Activated CD4-positive, alpha-beta memory T cell treated with anti-CD3 and anti-CD28 coated beads, Interleukin-2, amount 10 ng/mL, durations not matched to agents 7 days and 5 days (primary cell): ENCODE measurements around the gene BSPRY. TPM values are rescaled to one million over a fixed set of nuclear protein-coding genes. Genes with fewer than 3 reads are reported as not detected.

Source experiments
- CTCF ChIA-PET: fragments of 350-600 bp; sonication (Branson Sonifier 250); formaldehyde crosslinking; loops from one replicate; lab custom pipeline; 2021; ENCODE audit warnings: antibody characterized with exemption, inconsistent platforms; lab: Charles Lee
- POLR2A ChIA-PET: fragments of 350-600 bp; sonication (Branson Sonifier 250); formaldehyde crosslinking; loops from one replicate; lab custom pipeline; 2021; ENCODE audit warnings: antibody characterized with exemption; lab: Charles Lee
- DNase-seq: peaks from one replicate; pipeline ENCODE4 v3.0.0-alpha.2; 2020
- H3K27ac Mint-ChIP-seq: one replicate; pipeline ENCODE4 v1.8.0; 2021; ENCODE audit warnings: mild to moderate bottlenecking, mixed read lengths
- H3K27me3 Mint-ChIP-seq: one replicate; pipeline ENCODE4 v1.8.0; 2021; ENCODE audit warnings: mixed read lengths
- H3K36me3 Mint-ChIP-seq: one replicate; pipeline ENCODE4 v1.8.0; 2021; ENCODE audit warnings: low read depth, mixed read lengths
- H3K4me1 Mint-ChIP-seq: one replicate; pipeline ENCODE4 v1.8.0; 2021; ENCODE audit warnings: mixed read lengths
- H3K4me3 Mint-ChIP-seq: one replicate; pipeline ENCODE4 v1.8.0; 2021; ENCODE audit warnings: mild to moderate bottlenecking, mixed read lengths
- H3K9me3 Mint-ChIP-seq: one replicate; pipeline ENCODE4 v1.8.0; 2021; ENCODE audit warnings: mixed read lengths
- total RNA-seq, 2 experiments: library from RNA; stranded (reverse); gene quantifications; one replicate each; pipeline ENCODE4 v1.2.3, GENCODE V29; 2021

Gene BSPRY
- total RNA-seq = 1 to 10 TPM; 7.1 to 7.3 TPM

DNA sequence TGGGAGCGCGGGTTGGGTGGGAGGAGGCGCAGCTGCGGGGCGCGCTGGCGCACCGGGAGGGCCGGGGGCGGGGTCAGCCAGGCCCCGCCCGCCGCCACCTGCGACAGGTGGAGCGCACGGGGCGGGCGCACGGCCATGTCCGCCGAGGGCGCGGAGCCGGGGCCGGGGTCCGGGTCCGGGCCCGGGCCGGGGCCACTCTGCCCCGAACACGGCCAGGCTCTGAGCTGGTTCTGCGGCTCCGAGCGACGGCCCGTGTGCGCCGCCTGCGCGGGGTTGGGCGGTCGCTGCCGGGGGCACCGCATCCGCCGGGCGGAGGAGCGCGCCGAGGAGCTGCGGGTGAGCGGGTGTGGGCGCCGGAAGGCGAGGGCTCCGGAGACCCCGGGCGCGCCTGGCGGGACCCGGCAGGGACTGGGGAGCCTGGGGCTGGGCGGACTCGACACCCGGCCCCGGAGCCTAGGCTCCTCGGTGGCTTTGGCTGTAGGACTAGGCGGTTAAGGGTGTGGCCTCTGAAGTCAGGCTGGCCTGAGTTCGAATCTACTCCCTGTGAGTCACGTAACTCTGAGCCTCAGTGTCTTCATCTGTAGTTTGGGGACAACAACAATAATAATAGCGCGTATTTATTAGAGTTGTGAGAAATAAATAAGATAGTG is at the start of gene BSPRY:
Gene BSPRY (plus strand): TSS at position 97 of the 650 bp plus-strand sequence. CDS start 39 bp downstream, at position 136.
- DNase-seq = peak; percentile 53
- peak within 1 kb of the TSS; percentile 82 for H3K4me3 Mint-ChIP-seq
- H3K27me3 Mint-ChIP-seq = peaks cover 11% of the 10 kb centered on the region
- H3K36me3 Mint-ChIP-seq = peaks cover 3% of the 10 kb centered on the region
- POLR2A ChIA-PET = interaction anchor here (0.7 to 4.0 kb wide), 16 partner anchors 9 to 232 kb away, joined by 3 to 40 read pairs (median 5); partner anchors contain the start of genes ALAD, C9orf43, CDC26 and FKBP15
- no peaks in the 10 kb centered on the region for H3K9me3 Mint-ChIP-seq
- CTCF ChIA-PET = interaction anchor here (0.5 to 5.9 kb wide), 7 partner anchors 10 to 76 kb away, joined by 3 to 42 read pairs (median 5); partner anchors contain the start of genes ALAD, CDC26, POLE3 and PRPF4
- H3K4me1 Mint-ChIP-seq = peaks cover 52% of the 10 kb centered on the region
- peak within 1 kb of the TSS; percentile 63 for H3K27ac Mint-ChIP-seq

DNA sequence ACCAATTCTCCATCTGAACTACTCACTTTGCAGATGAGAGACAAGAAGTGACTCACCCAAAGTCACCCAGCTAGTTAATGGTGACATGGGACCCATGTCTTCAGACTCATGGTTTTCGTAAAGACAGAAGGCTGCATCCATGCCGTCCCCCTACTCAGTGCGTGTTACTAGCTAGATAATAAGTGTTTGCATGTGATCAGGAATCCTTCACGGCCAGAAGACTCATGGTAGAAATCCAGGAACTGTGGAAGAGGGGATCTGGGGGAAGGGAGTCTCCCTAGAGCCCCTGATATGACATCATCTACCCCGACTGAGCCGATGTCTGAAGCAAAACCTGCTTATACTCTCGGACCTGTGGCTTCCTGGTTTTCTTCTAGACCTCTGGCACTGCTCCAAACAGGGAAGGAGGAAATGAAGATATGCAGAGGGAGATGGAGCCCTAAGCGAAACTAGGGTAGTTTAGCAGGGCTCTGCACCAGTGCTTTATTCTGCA is 49.5 kb upstream of the BSPRY start:
- Mint-ChIP-seq H3K27me3 (peaks cover 24% of the 10 kb centered on the region), H3K4me1 (no peaks in the 10 kb centered on the region), H3K36me3 (no peaks in the 10 kb centered on the region), H3K27ac (no peak overlapping the region), H3K4me3 (no peak overlapping the region), H3K9me3 (no peaks in the 10 kb centered on the region)
- no peak for DNase-seq
- ChIA-PET POLR2A (no interaction called here), CTCF (no interaction called here)

DNA sequence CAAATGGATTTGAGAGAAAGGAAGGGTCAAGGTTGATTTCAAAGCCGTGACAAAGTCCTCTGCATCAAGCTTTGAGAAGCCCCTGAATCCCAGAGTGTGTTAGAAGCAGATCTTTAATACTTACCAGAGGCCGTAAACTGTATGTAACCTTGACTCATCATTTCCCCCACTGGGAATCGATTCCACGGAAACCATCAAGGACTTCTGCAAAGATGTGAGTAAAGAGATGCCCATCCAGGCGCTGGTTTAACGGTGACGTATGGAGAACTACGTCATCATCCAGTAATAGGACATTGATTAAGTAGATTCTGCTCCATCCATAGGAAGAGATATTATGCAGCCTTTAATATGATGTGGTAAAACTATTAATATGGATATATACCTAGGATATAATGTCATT is 47.8 kb upstream of the BSPRY start:
- Mint-ChIP-seq H3K27me3 (peaks cover 29% of the 10 kb centered on the region), H3K27ac (no peak overlapping the region), H3K36me3 (no peaks in the 10 kb centered on the region), H3K4me1 (no peaks in the 10 kb centered on the region), H3K9me3 (no peaks in the 10 kb centered on the region), H3K4me3 (no peak overlapping the region)
- CTCF ChIA-PET = no interaction called here
- no peak for DNase-seq
- POLR2A ChIA-PET = no interaction called here

DNA sequence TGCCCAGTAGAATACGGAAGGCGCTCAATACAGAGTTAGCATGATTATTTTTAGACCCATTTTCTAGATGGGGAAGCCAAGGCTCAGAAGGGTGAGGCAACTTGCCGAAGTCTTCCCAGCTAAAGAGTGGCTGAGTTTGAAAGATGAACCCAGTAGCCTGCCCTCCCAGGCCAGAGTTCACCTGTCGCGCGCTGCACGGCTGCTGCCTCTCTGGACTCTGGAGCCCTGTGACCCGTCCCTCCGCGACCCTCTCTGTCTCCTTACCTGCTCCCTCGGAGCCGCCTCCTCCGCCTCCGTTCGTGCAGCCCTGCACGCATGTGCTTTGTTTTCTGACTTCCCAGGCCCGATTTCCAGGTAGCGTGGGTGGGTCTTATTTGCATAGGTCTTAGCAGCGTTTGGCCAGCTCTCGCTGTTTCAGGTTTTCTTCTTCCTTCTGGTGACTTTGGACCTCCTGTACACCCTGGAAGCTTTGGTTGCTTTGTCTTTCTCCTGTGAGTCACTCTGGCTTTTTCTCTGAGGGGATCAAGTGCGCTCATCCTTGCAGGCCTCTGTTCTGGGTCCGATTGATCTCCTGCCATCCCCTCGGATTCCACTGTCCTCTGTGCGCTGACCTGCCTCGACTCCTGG is 46.4 kb upstream of the BSPRY start, which contains the start of gene RNF183:
Gene RNF183 (minus strand): TSS at position 585 of the 627 bp plus-strand sequence. CDS start 5,192 bp downstream, outside the sequence.
- no peaks in the 10 kb centered on the region for H3K9me3 Mint-ChIP-seq
- CTCF ChIA-PET = no interaction called here
- H3K4me3 Mint-ChIP-seq = no peak within 1 kb of the TSS
- POLR2A ChIA-PET = no interaction called here
- no peak for DNase-seq
- peaks cover 32% of the 10 kb centered on the region for H3K27me3 Mint-ChIP-seq
- no peaks in the 10 kb centered on the region for H3K36me3 Mint-ChIP-seq
- no peaks in the 10 kb centered on the region for H3K4me1 Mint-ChIP-seq
- H3K27ac Mint-ChIP-seq = no peak within 1 kb of the TSS

DNA sequence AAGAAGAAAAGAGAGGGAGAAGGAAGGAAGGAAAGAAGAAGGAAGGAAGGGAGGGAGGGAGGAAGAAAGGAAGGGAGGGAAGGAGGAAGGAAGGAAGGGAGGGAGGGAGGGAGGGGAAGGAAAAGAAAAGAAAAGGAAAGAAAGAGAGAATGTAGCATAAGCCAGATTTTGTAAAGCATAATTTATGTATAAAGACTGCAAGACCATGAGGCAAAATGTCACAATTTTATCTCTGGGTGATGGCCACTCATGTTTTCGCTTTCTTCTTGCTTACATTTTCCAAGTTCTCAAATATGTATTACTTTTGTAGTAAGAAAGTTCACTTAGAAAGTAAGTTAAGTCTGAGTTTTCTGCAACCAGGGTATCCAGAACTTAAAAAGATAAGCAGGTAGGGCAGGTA is 42.8 kb upstream of the BSPRY start:
- Mint-ChIP-seq H3K27me3 (peaks cover 17% of the 10 kb centered on the region), H3K4me3 (no peak overlapping the region), H3K27ac (no peak overlapping the region), H3K9me3 (no peaks in the 10 kb centered on the region), H3K36me3 (no peaks in the 10 kb centered on the region), H3K4me1 (no peaks in the 10 kb centered on the region)
- no peak for DNase-seq
- POLR2A ChIA-PET = no interaction called here
- CTCF ChIA-PET = no interaction called here

DNA sequence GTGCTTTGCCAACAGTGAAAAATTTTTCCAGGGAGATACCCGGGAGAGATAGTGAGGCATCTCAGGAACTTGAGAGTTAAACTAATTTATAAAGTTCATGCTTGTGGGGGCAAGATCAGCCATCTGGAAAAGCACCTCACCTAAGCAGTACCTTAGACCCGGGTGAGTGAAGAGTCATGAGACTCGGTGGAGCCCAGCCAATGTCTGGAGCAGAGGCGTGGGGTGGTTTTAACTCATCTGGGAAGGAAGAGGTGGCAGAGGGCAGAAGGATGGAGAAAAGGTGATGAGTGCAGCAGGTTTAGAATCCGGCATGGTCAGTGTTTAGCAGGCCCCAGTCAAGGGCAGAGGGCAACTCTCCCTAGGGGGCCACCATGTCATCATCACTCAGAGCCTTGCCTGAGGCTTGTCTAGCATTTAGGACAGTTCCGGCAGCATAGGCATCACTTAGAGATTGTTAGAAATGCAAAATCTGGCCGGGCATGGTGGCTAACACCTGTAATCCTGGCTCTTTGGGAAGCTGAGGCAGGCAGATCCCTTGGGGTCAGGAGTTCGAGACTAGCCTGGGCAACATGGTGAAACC is 41.9 kb upstream of the BSPRY start:
- Mint-ChIP-seq H3K36me3 (no peaks in the 10 kb centered on the region), H3K27me3 (peaks cover 13% of the 10 kb centered on the region), H3K4me3 (no peak overlapping the region), H3K27ac (no peak overlapping the region), H3K4me1 (no peaks in the 10 kb centered on the region), H3K9me3 (no peaks in the 10 kb centered on the region)
- no peak for DNase-seq
- ChIA-PET POLR2A (no interaction called here), CTCF (interaction anchor here (0.7 kb wide), 2 partner anchors 44 to 122 kb away, joined by 3 to 4 read pairs; no protein-coding TSS in a partner anchor)

DNA sequence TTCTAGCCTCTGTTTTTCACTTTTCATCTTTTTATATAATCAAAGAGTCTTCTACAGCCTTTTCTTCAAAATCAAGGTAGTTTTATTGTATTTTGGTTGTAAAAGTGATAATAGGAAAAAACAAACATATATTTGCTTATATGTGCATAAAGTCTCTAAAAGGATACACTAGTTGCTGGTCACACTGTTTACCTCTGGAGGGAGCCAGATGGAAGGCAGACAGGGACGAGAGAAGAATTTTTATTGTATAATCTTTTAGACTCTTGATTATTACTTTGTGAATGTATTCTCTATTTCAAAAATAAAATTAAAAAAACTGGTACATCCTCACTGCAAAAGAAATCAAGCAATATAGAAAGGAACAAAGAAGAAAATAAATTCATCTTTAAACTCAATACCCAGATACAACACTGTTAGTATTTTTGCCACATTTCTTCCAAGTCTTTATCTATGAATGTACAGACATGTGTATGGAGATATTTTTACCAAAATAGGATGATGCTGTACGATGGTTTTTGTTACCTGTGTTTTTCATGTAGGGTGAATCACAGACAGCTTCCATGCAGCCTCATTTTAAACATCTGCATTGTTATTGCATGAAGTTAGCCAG is 40.0 kb upstream of the BSPRY start:
- Mint-ChIP-seq H3K9me3 (no peaks in the 10 kb centered on the region), H3K27ac (no peak overlapping the region), H3K36me3 (no peaks in the 10 kb centered on the region), H3K27me3 (peaks cover 8% of the 10 kb centered on the region), H3K4me3 (no peak overlapping the region), H3K4me1 (no peaks in the 10 kb centered on the region)
- peak; percentile 29 for DNase-seq
- ChIA-PET POLR2A (interaction anchor here (1.1 kb wide), 1 partner anchor 101 kb away, joined by 3 read pairs; the partner anchor contains the start of gene POLE3), CTCF (interaction anchor here (0.9 to 3.3 kb wide), 12 partner anchors 12 to 349 kb away, joined by 3 to 9 read pairs (median 4); partner anchors contain the start of genes ALAD, C9orf43, CDC26 and POLE3)

DNA sequence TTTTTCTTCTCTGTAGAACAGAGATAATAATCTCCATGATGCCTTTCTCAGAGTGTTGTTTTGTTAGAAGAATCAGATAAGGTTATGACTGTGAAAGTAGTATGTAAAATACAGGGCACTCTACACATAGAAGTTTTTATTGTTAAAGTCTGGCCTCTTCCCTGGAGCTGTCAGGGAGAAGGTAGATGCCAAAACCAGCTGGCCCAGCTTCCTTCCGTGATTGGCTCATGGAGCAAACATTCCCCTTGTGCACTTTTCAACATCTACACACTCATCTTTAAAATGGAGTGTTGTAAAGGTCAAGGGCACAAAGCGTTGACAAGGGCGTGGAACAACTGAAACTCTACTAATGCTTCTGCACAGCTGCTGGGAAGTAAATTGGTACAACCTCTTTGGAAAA is 38.8 kb upstream of the BSPRY start:
- H3K4me1 Mint-ChIP-seq = no peaks in the 10 kb centered on the region
- no peaks in the 10 kb centered on the region for H3K36me3 Mint-ChIP-seq
- peaks cover 9% of the 10 kb centered on the region for H3K27me3 Mint-ChIP-seq
- ChIA-PET POLR2A (interaction anchor here (1.1 kb wide), 1 partner anchor 100 kb away, joined by 3 read pairs; the partner anchor contains the start of gene POLE3), CTCF (interaction anchor here (0.5 to 3.3 kb wide), 9 partner anchors 14 to 348 kb away, joined by 3 to 9 read pairs (median 4); partner anchors contain the start of genes ALAD, CDC26 and PRPF4)
- no peak overlapping the region for H3K4me3 Mint-ChIP-seq
- no peak overlapping the region for H3K27ac Mint-ChIP-seq
- no peak for DNase-seq
- H3K9me3 Mint-ChIP-seq = no peaks in the 10 kb centered on the region

DNA sequence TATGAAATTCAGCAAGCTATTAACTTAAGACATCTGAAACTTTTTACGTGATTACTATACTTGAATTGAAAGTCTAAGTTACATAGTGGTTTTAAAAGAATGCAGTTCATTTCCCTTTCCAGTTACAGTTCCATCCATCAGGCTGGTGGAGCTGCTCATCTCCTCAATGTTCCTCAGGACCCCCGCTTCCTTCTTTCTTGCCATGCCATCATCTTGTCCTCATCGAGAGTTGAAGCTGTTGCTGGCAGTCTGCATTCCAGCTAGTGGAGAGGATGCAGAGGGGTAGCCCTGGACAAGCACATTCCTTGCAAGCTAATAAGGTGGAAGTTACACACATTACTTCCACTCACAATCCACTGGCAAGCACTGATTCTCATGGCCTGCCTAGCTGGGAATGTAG is 37.4 kb upstream of the BSPRY start:
- ChIA-PET POLR2A (no interaction called here), CTCF (interaction anchor here (1.3 to 2.5 kb wide), 4 partner anchors 89 to 346 kb away, joined by 3 to 9 read pairs (median 5); partner anchors contain the start of gene ALAD)
- H3K36me3 Mint-ChIP-seq = no peaks in the 10 kb centered on the region
- H3K27me3 Mint-ChIP-seq = peaks cover 6% of the 10 kb centered on the region
- no peaks in the 10 kb centered on the region for H3K4me1 Mint-ChIP-seq
- DNase-seq = no peak
- H3K4me3 Mint-ChIP-seq = no peak overlapping the region
- no peaks in the 10 kb centered on the region for H3K9me3 Mint-ChIP-seq
- no peak overlapping the region for H3K27ac Mint-ChIP-seq

DNA sequence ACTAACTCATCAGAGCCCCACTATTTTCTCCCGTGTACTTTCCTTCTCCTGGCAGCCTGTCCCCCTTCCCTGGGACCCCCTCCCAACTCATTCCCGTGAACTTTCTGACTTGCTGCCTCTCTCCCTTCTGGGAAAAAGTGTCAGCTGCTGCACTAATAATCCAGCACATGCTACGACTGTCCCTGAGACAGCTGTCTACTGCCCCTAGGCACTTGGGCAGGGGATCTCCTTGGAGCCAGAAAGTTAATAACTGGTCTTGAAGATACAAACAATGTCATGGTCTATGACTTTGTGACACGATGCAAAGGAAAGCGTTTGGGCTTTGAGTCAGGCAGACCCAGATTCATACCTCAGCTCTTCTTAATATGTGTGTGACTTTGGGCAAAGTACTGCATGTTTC is 36.1 kb upstream of the BSPRY start:
- Mint-ChIP-seq H3K27me3 (peaks cover 3% of the 10 kb centered on the region), H3K9me3 (no peaks in the 10 kb centered on the region), H3K4me1 (no peaks in the 10 kb centered on the region), H3K4me3 (no peak overlapping the region), H3K27ac (no peak overlapping the region), H3K36me3 (no peaks in the 10 kb centered on the region)
- DNase-seq = no peak
- ChIA-PET CTCF (interaction anchor here (2.0 to 2.5 kb wide), 2 partner anchors 279 to 345 kb away, joined by 6 to 9 read pairs; no protein-coding TSS in a partner anchor), POLR2A (no interaction called here)

DNA sequence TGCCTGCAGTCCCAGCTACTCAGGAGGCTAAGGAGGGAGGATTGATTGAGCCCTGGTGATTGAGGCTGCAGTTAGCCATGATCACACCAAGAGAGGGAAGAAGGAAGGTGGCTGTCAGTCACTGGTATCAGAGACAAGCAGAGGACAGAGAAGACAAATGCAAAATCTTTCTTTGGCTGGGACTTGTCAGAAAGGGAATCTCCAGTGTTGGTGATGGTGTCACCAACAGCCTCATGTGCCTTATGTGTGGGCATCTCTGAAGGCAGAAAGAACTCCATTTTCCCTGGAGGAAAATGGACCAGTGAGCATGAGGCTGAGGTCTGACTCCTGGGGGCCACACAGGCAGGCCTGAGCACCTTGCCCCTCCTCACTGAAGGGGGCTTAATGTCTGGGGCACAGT is 34.1 kb upstream of the BSPRY start:
- DNase-seq = no peak
- POLR2A ChIA-PET = interaction anchor here (1.5 kb wide), 1 partner anchor 95 kb away, joined by 3 read pairs; the partner anchor contains the start of genes C9orf43 and POLE3

DNA sequence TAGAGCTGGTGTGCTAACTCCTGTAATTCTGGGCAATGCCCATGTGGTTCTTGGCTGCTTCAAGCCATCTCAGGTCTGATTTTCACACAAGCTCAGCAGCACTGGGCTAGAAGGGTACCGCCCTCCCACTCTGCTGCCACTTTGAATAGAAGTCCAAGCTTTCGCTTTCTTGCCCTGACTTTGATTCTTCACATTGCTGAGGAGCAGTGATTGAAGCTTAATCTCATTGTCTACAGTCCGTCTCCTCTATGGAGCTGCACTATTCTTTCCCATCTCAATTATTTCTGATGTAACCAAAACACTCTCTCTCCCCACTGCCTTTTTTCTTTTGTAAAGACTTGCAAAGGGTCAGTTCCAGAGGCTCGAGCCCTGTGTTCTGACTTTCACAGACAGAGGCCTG is 33.3 kb upstream of the BSPRY start:
- no peak for DNase-seq
- Mint-ChIP-seq H3K4me3 (no peak overlapping the region), H3K36me3 (no peaks in the 10 kb centered on the region), H3K27me3 (peaks cover 3% of the 10 kb centered on the region), H3K4me1 (no peaks in the 10 kb centered on the region), H3K27ac (no peak overlapping the region), H3K9me3 (no peaks in the 10 kb centered on the region)
- ChIA-PET CTCF (no interaction called here), POLR2A (interaction anchor here (1.5 kb wide), 1 partner anchor 94 kb away, joined by 3 read pairs; the partner anchor contains the start of genes C9orf43 and POLE3)

More for the DNA sequence above, 34.1 kb upstream of the BSPRY start:
- Mint-ChIP-seq H3K27ac (no peak overlapping the region), H3K36me3 (no peaks in the 10 kb centered on the region), H3K4me3 (no peak overlapping the region), H3K9me3 (no peaks in the 10 kb centered on the region), H3K4me1 (no peaks in the 10 kb centered on the region), H3K27me3 (peaks cover 3% of the 10 kb centered on the region)
- CTCF ChIA-PET = no interaction called here
